GM19324 (cell line): ENCODE results near the gene GLI1.
"Not testable (repeated sequence)": the region's sequence is repeated elsewhere in the genome, so short reads cannot be mapped to it uniquely, and the experiment has no call there.

Experiments
- ATAC-seq: cut with Tn5 transposase; IDR thresholded peaks from one replicate; pipeline ENCODE4 v1.9.1; 2021; ENCODE audit warnings: mild to moderate bottlenecking, moderate library complexity; ENCODE audit not compliant: unreplicated experiment, low FRiP score

GLI1 gene

DNA sequence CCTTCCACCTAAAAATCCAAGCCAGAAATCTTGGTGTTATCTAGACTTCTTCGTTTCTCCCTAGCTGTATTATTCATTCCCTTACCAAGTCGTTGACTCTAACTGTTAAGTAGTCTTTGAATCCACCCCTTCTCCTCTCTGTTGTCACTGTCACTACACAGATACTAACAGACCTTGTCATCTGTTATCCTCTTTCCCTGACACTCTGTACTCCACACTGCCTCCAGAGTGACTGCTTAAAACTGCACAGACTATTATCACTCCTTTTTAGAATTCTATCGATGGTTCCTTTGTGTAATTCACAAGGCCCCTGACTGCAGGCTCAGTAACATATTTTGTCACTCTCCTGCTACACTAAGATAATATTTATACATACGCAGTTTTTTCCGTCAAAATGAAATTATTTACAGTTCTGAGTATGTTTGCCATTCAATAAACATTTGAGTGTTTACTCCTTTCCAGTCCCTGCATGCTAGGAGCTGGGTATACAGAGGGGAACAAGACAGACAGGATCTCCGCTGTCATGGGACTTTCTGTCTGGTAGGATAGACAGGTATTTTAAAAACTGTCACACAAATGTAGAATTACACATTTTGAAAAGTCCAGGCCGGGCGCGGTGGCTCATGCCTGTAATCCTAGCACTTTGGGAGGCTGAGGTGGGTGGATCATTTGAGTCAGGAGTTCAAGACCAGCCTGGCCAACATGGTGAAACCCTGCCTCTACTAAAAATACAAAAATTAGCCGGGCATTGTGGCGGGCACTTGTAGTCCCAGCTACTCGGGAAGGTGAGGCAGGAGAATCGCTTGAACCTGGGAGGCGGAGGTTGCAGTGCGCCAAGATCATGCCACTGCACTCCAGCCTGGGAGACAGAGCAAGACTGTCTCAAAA is 32.1 kb downstream of the GLI1 start:
- ATAC-seq = no peak

- not testable (repeated sequence) for ATAC-seq
These were observed 35.6 kb downstream of the GLI1 start for GRCh38 chr12:57495051-57495701.

- ATAC-seq = no peak
These were observed 37.2 kb downstream of the GLI1 start for GRCh38 chr12:57496822-57497221.

DNA sequence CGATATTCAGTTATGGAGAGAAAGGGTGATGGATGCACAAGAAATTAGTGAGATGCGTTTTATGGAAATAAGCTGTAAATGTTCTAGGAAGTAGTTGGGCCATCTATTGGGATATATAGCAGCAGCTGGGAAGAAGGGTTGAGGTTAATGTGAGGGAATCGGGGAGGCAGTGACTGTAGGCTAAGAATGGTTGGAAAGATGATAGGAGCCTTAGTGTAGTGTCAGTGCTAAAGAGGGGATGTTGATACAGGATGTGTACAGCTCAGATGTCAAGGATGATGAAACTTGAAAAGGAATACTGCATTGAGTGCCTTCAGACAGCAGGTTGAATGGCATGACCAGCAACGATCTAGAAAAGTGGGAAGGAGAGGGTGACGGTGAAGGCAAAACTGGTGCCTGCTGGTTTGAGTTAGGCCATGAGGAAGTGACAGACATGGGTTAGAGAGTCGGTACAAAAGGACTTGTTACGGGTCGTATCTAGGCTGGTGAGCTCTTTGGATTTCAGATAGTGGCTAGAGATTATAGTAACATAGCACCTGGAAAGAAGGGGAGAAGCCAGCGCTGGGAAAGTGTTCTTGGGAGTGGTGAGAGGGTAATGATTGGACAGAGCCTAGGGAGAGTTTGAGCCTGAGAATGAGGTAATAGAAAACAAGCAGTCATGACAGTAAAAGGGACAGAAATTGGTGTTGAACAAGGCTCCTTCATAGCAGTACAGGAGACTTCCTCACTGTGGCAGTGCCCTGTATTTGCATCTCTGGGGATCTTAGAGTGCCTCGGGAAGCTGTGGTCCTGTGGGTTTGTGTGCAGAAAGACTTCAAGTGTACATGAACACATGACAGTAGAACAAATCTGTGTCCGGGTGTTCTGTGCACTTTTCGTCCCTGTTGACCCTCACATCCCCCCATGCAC is 37.9 kb downstream of the GLI1 start:
- ATAC-seq = no peak

GRCh38 chr12:57498132-57498502 is 38.5 kb downstream of the GLI1 start:
- no peak for ATAC-seq

- no peak for ATAC-seq
These were observed 39.0 kb downstream of the GLI1 start for GRCh38 chr12:57498571-57498970.

GRCh38 chr12:57500213-57500612 is 40.6 kb downstream of the GLI1 start:
- no peak for ATAC-seq

DNA sequence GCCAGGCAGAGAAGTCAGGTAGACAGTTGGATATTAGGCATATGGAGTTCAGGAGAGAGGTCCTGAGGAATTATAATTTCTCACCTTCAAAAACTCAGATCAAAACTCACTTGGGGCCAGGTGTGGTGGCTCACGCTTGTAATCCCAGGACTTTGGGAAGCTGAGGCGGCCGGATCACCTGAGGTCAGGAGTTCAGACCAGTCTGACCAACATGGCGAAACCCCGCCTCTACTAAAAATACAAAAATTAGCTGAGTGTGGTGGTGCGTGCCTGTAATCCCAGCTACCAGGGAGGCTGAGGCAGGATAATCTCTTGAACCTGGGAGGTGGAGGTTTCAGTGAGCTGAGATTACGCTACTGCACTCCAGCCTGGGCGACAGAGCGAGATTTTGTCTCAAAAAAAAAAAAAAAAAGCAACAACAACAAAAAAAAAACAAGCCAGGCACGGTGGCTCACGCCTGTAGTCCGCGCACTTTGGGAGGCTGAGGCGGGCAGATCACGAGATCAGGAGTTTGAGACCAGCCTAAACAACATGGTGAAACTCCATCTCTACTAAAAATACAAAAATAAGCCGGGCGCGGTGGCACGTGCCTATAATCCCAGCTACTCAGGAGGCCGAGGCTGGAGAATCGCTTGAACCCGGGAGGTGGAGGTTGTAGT is 42.9 kb downstream of the GLI1 start:
- ATAC-seq = not testable (repeated sequence)

DNA sequence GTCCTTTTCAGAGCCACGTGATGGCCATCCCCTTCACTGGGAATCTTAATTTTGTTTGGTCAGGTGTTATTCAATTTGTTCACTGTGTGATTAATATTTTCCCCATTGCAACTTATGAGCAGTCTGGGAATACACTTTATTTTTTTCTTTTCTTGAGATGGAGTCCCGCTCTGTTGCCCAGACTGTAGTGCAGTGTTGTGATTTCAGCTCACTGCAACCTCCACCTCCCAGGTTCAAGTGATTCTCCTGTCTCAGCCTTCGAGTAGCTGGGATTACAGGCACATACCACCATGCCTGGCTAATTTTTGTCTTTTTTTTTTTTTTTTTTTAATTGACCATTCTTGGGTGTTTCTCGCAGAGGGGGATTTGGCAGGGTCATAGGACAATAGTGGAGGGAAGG is 47.0 kb downstream of the GLI1 start:
- ATAC-seq = not testable (repeated sequence)

DNA sequence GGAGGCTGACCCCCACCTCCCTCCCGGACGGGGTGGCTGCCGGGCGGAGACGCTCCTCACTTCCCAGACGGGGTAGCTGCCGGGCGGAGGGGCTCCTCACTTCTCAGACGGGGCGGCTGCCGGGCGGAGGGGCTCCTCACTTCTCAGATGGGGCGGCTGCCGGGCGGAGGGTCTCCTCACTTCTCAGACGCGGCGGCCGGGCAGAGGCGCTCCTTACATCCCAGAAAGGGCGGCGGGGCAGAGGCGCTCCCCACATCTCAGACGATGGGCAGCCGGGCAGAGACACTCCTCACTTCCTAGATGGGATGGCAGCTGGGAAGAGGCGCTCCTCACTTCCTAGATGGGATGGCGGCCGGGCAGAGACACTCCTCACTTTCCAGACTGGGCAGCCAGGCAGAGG is 48.2 kb downstream of the GLI1 start:
- not testable (repeated sequence) for ATAC-seq

- ATAC-seq = no peak
These were observed 51.6 kb downstream of the GLI1 start for GRCh38 chr12:57511161-57511560.

DNA sequence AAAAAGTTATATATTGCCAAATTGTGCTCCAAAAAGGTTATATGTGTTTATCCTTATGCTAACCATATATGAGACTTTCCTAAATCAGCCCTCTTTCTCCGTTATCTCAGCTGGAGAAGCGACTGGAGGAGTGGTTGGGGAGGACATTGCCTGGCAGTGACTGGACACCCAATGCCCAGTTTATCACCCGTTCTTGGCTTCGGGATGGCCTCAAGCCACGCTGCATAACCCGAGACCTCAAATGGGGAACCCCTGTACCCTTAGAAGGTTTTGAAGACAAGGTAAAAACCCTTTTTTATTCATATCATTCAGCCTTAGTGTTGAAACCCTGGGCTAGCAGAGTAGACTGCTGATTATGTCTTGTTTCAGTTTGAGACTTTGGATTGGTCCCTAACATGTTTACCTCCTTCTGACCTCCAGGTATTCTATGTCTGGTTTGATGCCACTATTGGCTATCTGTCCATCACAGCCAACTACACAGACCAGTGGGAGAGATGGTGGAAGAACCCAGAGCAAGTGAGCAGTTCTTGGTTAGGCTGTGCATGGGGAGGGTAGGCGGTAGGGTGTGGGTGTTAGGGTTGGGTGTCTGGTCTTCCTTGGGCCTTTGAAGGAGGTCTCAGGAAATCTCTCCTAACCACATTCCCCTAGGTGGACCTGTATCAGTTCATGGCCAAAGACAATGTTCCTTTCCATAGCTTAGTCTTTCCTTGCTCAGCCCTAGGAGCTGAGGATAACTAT is 52.2 kb downstream of the GLI1 start:
- no peak for ATAC-seq

- no peak for ATAC-seq
These were observed 53.1 kb downstream of the GLI1 start for GRCh38 chr12:57512665-57513064.

GRCh38 chr12:57513266-57513665 is 53.7 kb downstream of the GLI1 start:
- no peak for ATAC-seq

- ATAC-seq = not testable (repeated sequence)
These were observed 54.1 kb downstream of the GLI1 start for GRCh38 chr12:57513677-57514076.

GRCh38 chr12:57514246-57514645 is 54.7 kb downstream of the GLI1 start:
- not testable (repeated sequence) for ATAC-seq

DNA sequence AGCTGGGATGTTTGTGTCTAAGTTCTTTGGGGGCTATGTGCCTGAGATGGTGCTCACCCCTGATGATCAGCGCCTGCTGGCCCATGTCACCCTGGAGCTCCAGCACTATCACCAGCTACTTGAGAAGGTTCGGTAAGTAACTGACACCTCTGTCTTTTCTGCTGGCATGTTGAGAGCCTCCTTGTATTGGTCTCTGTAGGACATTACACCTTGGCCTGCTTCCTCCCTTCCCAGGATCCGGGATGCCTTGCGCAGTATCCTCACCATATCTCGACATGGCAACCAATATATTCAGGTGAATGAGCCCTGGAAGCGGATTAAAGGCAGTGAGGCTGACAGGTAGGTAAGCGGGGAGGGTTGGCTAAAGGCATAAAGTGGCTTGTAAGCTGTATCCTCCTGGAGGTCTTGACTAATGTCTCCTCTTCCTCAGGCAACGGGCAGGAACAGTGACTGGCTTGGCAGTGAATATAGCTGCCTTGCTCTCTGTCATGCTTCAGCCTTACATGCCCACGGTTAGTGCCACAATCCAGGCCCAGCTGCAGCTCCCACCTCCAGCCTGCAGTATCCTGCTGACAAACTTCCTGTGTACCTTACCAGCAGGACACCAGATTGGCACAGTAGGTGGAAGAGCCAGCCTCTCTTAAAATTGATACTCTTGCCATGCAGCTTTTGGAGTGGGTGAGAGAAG is 55.3 kb downstream of the GLI1 start:
- ATAC-seq = no peak

- no peak for ATAC-seq
These were observed 55.9 kb downstream of the GLI1 start for GRCh38 chr12:57515408-57515933.
